CD4-positive, alpha-beta T cell treated with Interleukin-2 at 100 ng/mL for 4 hours (primary cell): ENCODE results near the gene PARP16.

Experiments used
- DNase-seq: peaks from one replicate; pipeline ENCODE4 v3.0.0-alpha.2; 2020; ENCODE audit warnings: low spot score

The PARP16 gene

DNA sequence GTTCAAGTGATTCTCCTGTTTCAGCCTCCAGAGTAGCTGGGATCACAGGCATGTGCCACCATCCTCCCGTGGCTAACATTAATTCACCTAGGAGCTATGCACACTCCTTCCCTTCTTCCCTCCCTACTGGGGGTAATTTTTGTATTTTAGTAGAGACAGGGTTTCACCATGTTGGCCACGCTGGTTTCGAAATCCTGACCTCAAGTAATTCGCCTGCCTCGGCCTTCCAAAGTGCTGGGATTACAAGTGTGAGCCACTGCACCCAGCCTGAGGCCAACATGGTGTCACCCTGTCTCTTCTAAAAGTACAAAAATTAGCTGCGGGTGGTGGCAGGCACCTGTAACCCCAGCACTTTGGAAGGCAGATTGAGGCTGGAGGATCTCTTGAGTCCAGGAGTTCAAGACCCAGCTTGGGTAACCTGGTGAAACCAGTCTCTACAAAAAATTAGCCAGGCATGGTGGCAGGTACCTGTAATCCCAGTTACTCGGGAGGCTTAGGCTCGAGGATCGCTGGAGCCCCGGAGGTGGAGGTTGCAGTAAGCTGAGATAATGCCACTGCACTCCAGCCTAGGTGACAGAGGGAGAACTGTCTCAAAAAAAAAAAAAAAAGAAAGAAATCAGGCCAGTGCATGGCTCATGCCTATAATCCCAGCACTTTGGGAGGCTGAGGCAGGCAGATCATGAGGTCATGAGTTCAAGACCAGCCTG, 23.9 kb upstream of the PARP16 start:
- no peak for DNase-seq

DNA sequence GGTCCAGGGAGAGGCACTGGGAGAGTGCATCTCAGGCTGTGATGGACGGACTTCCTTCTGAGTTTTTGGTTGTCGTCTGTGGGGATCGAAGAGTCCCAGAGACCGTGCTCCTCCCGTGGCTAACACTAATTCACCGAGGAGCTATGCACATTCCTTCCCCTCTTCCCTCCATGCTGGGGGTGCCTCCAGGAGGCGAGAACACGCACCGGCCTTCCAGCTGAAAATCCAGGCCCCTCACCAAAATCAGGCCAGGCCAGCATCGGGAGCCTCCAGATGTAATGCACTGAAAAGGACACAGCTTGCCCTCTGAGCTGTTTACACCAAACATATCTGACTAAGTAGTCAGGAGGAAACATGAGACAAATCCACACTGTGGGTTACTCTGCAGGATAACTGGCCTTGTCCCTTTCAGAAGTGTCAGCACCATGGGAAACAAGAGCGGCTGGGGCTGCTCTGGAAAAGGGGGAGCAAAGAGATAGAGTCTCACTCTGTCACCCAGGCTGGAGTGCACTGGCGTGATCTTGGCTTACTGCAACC, 23.3 kb upstream of the PARP16 start:
- DNase-seq = no peak

DNA sequence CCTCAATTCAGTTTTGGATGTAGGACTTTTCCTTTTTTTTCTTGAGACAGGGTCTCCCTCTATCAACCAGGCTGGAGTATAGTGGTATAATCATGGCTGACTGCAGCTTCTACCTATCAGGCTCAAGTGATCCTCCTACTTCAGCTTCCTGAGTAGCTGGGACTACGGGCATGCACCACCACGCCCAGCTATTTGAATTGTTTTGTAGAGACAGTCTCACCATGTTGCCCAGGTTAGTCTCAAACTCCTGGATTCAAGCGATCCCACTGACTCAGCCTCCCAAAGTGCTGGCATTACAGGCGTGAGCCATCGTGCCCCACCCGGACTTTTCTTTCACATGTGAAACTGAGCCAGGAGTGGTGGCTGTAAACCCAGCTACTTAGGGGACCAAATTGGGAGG, 21.3 kb upstream of the PARP16 start:
- no peak for DNase-seq

DNA sequence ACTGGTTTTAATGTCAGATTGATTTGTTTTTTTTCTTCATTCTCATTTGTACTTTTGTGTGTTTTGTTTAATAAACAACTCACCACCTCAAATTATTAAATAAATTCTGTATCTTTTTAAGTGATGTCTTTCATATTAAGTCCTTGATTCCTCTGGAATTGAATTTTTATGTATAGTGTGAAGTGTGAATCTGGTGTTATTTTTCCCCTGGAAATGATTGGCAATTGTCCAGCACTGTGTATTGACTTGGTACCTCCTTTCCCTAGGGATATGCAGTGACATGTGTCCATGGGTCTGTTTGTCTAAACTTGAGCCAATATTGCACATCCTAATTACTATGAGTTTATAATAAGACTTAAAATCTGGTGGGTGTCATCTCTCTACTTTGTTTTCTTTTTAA, 19.9 kb upstream of the PARP16 start:
- no peak for DNase-seq

DNA sequence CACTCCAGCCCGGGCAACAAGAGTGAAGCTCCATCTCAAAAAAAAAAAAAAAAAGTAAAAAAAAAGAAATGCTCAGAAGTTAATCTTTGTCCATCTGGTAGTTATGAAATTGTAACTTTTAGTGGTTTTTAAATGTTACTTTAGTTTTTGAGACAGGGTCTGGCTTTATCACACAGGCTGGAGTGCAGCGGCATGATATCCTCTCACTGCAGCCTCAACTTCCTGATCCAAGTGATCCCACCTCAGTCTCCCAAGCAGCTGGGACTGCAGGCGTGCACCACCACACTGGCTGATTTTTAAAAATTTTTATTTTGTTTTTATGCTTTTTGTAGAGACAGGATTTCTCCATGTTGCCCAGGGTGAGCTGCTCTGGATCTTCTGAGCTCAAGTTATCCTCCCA, 19.1 kb upstream of the PARP16 start:
- DNase-seq = no peak

DNA sequence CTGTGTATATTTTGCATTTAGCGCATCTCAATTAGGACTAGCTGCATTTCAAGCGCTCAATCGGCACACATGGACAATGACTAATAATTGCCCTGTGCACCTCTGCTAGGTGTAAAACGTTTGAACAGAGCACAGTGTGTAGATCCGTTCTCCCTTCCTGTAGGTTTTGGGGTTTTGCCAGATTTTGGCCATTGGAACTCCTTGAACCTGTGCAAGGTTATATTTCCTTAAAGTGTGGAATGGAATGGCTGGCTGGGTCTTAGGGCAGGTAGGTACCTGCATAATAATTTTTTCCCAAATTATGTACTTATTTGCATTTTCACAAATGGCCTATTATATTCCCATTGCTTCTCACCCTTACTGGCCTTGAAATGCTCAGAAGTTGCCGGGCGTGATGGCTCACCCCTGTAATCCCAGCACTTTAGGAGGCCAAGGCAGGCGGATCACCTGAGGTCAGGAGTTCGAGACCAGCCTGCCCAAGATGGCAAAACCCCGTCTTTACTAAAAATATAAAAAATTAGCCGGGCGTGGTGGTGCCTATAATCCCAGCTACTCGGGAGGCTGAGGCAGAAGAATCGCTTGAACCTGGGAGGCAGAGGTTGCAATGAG, 18.6 kb upstream of the PARP16 start:
- DNase-seq = no peak

DNA sequence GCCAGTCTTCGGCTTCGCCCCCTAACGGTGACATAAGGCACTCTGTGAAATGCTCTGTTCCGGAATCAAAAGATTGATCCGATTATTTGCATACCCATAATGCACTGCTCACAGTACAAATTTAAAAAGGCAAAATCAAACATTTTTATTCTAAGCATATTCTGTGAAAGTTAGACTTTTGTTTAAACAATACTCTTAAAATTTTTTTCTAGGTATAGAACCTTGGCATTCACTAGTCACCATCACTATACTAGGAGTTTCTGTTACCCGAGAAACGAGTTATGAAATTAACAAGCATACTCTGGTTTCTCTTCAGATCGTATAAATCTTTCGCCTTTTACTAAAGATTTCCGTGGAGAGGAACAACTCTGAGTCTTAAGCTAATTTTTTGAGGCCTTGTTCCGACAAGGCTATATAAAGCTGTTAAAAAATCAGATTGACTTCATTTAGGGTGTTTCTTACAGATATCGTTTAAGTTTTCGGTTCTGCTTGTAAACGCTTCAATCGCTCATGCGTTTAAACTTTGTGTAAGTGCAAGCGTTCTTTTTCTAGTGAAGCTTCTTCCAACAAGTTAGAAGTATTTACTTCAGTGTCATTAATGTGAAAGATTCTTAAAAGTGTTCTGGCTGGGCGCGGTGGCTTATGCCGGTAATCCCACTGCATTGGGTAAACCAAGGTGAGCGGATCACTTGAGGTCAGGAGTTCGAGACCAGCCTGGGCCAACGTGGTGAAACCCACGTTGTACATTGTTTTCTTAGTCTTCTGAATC, 17.9 kb upstream of the PARP16 start, which contains the start of gene RNU5B-1:
Gene RNU5B-1 (plus strand): TSS at position 297 of the 769 bp plus-strand sequence.
- DNase-seq = peak; percentile 92

DNA sequence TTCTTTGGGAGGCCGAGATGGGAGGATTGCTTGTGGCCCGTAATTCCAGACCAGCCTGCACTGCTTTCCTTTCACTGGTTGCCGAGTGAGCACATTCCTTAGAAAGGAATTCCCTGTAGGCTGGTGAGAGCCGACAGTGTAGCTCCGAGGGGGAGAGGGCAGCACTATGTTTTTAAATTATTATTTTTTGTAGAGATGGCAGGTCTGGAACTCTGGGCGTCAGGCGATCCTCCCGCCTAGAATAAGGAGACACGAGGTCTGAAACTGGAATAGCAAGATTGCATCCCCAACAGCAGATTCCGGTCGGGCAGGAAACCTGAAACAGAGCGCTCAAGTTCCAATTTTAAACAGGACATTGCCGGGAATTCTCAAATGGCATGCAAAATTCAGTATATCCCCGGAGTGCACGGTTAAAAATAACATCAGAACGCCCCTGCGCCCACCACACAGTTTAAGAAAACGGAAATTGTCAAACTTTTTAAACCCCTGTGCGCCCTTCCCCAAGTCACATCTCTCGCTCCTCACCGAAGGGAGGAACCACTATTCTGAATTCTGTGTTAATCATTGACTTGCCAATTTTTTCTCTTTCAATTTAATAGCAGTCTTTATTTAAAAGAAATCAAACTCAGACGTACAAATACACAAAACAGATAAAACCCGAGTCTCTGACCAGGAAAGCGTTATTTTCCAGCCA, 17.2 kb upstream of the PARP16 start:
- DNase-seq = no peak

DNA sequence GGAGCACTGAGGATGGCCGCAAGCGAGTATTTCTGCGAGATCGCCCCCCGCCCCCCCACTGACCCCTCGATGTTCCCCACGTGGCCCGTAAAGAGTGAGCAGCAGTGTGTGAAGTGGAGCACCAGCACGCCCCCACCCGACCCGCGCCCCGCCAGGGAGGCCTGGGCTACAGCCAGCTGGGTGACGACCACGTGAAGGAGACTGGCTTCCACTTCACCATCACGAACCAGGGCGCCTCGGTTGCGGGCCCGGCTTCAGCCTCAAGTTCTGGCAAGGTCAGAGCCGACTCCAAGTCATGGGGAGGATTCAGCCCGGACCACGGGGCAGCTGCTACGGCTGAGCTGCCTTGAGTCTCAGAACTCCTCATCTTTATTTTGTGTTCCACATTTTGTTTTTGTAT, 15.4 kb upstream of the PARP16 start:
- no peak for DNase-seq

DNA sequence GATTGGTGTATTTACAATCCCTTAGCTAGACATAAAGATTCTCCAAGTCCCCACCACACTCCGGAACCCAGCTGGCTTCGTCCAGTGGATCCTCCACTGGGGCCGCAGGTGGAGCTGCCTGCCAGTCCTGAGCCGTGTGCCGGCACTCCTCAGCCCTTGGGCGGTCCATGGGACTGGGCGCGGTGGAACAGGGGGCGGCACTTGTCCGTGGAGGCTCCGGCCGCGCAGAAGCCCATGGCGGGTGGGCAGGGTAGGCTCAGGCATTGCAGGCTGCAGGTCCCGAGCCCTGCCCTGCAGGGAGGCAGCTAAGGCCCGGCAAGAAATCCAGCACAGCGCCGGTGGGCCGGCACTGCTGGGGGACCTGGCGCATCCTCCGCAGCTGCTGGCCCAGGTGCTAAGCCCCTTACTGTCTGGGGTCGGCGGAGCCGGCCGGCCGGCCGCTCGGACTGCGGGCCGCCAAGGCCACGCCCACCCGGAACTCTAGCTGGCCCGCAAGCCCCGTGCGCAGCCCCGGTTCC, 14.3 kb upstream of the PARP16 start:
- no peak for DNase-seq

DNA sequence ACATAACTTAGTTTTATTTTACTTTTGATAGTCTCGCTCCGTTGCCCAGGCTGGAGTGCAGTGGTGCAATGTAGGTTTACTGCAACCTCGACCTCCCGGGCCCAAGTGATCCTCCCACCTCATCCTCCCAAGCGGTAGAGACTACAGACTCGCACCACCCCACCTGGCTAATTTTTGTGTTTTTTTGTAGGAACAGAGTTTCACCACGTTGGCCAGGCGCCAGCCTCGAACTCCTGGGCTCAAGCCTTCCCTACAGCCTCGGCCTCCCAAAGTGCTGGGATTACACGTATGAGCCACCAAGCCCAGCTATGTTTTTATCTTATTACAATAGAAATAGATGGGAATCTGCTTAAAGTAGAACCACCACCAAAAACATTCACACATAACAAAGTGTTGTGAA, 12.0 kb upstream of the PARP16 start:
- no peak for DNase-seq

DNA sequence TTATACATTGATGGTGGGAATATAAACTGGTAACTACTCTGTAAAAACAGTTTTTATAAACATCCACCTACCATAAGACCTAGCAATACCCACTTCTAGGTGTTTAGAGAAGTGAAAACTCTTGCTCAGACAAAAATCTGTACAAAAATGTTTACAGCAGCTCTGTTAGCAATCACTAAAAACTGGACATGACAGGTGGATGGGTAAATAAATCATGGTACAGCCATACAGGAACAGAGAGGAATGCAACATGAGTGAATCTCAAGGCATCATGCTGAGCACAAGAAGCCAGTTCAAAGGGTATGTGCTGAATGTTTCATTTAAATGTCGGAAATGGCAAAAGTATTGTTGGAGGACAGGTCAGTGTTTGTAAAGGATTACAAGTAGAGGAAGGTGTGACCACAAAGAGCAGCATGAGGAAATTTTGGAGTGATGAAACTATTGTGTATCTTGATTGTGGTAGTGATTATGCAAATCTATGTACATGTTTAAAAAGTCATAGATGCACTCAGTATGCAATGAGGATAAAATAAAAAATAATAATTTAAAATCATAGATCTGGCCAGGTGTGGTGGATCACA, 6.3 kb upstream of the PARP16 start:
- DNase-seq = no peak

DNA sequence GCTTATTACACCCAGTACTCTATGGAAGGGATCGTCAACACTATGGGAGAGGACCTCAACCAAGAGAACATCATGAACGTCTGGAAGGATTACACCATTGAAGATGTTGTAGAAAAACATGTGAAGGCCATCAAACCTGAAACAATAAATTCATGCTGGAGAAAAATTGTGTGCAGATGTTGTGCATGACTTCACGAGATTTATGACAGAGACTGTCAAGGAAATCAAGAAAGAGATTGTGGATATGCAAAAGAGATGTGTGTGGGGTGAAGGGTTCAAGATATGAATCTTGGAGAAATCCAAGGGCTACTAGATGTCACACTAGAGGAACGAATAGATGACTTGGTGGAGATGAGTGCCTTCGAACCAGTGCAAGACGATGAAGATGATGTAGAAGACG, 3.5 kb upstream of the PARP16 start:
- no peak for DNase-seq

DNA sequence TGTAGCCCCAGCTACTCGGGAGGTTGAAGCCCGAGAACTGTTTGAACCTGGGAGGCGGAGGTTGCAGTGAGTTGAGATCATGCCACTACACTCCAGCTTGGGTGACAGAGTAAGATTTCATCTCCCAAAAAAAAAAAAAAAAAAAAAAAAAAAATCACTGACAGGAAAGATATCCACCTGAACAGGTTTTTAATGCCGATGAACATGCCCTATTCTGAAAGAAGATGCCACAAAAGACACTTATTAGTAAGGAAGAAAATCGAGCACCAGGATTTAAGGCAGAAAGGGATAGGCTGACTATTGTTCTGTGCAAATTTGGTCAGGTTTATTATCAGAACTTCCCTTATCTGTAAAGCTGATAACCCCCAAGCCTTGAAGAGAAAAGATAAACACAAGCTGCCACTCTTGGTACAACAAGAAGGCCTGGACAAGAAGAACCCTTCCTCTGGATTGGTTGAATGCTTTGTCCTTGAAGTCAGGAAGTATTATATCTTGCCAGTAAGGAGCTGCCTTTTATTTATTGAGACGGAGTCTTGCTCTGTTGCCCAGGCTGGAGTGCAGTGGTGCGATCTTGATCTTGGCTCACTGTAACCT, 2.7 kb upstream of the PARP16 start:
- DNase-seq = no peak

DNA sequence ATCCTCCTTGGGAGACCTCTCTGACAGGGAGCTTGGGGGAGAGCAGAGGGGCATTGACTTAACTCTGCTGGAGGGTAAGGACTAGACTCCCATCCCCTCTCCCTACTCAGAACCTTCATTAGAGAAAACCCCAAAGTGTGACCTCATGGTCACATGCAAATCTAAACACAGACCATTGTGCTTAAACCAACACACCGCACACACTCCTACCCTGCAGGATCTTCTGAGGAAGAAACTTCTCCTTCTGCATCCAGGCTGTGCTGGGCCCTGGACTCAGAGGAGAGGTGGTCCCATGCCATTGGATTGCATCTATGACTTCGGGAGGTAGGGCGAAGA, 805 bp upstream of the PARP16 start:
- DNase-seq = no peak

DNA sequence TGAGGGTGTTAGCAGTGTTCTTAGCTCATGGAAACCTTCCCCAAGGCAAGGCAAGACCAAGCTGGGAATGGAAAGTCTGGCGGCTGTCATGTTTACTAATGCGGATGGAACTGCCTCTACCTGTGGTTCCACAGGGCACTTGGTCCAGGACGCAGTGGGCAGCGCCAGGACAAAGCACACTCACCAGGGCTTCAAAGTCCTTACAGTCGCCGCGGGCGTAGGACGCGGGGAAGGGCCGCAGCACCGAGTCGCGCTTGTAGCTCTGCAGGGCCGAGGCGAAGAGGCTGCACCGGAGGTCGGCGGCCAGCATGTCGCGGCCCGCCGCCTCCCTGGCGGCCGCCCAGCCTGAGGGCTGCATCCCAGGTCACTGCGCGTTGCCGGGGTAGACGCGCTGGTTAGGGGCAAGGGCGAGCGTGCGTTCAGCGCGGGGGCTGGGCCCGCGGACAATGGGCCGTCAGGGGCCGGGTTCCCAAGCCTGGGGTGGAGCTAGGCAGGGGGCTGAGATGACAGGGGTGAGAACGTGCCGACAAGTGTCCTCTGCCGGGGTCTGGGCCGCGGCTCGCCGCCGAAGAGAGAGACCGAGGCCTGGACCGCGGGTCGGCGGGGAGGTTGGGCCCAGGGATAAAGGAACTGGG, 497 bp downstream of the PARP16 start:
- DNase-seq = no peak

DNA sequence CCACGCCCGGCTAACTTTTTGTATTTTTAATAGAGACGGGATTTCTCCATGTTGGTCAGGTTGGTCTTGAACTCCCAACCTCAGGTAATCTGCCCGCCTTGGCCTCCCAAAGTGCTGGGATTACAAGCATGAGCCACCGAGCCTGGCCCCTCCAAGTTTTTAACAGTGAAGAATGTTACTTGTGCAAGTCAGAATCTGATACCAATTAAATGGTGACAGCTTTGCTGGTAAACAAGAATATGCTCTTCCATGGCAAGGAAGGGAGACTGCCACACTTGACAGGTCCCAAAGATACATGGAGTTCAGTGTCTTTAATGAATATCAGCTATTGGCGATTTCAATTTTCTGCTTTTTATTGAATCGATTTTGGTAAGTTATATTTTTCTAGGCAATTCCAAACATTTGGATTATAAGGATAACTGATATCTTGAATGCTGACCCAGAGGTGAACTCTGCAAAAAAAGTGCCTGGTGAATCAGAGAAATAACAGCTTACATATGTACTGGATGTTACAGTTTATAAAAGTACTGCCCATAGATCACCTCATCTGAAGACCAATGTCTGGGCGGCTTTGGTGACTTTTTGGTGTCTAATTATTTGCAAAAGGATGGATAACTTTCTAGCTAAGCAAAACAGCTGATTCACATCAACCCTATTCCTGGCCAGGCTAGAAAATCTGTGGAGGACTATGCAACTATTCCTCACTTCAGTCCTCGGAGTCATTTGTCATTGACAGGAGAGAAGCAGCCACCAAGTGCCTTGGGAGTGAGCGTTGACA, 1.2 kb downstream of the PARP16 start:
- no peak for DNase-seq

DNA sequence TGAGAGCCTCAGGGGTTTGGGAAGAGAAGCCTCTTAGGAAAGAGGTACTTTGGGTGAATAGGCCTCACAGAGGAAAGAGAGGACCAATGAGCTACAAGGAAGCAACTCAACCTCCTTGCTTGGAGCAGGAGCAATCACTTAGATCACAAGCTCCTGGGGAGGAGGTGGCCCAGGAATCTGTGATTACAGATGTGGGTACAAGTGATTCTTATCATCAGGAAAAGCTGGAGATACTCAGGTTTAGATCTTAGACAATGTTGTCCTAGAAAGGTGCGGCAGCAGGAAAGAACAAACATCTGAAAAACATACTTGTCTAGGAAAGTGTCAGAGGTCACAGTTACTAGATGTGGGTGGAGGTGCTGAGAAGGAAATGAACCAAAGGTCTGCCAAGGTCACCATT, 8.2 kb downstream of the PARP16 start:
- DNase-seq = no peak

DNA sequence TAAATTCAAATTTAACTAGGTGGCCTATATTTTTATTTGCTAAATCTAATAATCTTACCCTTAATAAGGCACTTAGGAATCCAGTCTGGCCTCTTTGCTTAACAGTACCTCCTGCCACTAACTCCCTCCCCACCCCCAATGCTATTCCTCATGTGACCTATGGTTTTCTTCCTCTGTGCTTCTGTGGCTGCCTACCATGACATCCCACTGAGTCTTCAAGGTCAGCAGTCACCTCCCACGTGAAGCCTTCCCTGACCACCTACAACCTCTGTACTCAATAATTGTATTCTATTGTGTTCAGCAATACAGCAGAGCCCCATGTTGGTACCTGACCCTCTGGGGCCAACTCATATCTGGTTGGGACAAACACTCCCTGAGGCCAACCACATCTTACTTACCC, 9.7 kb downstream of the PARP16 start:
- no peak for DNase-seq

DNA sequence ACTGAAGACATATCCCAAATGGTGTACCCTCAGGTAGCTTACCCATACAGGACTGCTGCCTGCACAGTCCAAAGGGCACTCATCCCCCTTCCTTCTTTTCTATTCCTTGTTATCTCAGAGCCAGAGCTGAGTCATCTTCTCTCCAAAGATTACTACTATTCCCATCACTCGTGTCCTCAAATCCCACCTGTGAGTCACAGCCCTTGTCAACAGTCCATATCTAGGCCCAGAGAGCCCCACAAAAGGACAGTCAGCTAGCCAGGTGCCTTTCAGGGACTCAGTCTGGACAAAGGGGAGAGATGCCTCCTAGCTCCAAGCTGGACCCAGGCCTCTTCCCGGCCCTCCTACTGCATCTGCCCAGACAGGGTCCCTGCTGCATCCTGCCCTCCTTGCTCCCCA, 11.0 kb downstream of the PARP16 start:
- DNase-seq = no peak
